MCF 10A (cell line): Measurements from ENCODE around the gene C5orf58. TPM values are rescaled to one million over a fixed set of nuclear protein-coding genes. Genes with fewer than 3 reads are reported as not detected.

ENCODE experiments used
- BruUV-seq: library from RNA; stranded (reverse); fragments of 400-500 nt; replicated peaks from 2 replicates; lab custom pipeline; 2021; lab: Mats Ljungman, UMichigan
- CTCF ChIA-PET: fragments of 300-600 bp; sonication (Branson Sonifier 250); formaldehyde crosslinking; extraction: SDS; loops from one replicate; lab custom pipeline; 2021; ENCODE audit warnings: antibody characterized with exemption, inconsistent platforms; lab: Yijun Ruan, JAX
- POLR2A ChIA-PET: fragments of 300-600, 350-650 bp; sonication (Branson Sonifier 250); formaldehyde crosslinking; extraction: SDS; loops from one replicate; lab custom pipeline; 2020; ENCODE audit warnings: antibody characterized with exemption, inconsistent platforms; lab: Yijun Ruan, JAX
- DNase-seq: peaks from one replicate; pipeline ENCODE4 v3.0.0-alpha.2; 2018; ENCODE audit not compliant: unreplicated experiment
- H3K27ac Mint-ChIP-seq: one replicate; pipeline ENCODE4 v1.8.0; 2022; ENCODE audit warnings: mild to moderate bottlenecking, low read depth, mixed read lengths; ENCODE audit not compliant: unreplicated experiment
- H3K27me3 Mint-ChIP-seq: one replicate; pipeline ENCODE4 v1.8.0; 2022; ENCODE audit warnings: mixed read lengths; ENCODE audit not compliant: insufficient read depth, unreplicated experiment
- H3K36me3 Mint-ChIP-seq: one replicate; pipeline ENCODE4 v1.8.0; 2022; ENCODE audit warnings: mild to moderate bottlenecking, moderate library complexity, mixed read lengths; ENCODE audit not compliant: insufficient read depth, unreplicated experiment
- H3K4me1 Mint-ChIP-seq: one replicate; pipeline ENCODE4 v1.8.0; 2022; ENCODE audit warnings: mixed read lengths; ENCODE audit not compliant: insufficient read depth, unreplicated experiment
- H3K4me3 Mint-ChIP-seq: one replicate; pipeline ENCODE4 v1.8.0; 2022; ENCODE audit warnings: mild to moderate bottlenecking, moderate library complexity, mixed read lengths; ENCODE audit not compliant: unreplicated experiment
- H3K9me3 Mint-ChIP-seq: one replicate; pipeline ENCODE4 v1.8.0; 2022; ENCODE audit warnings: mixed read lengths; ENCODE audit not compliant: unreplicated experiment
- intact Hi-C: fragments of 100-400 bp; cut with micrococcal nuclease; formaldehyde crosslinking; loops from 2 replicates; pipeline ENCODE4 v1.14.1; 2022
- total RNA-seq: library from RNA; stranded (reverse); gene quantifications from 2 replicates; pipeline ENCODE4 v1.2.3, GENCODE V29; 2022
- TF ChIP-seq, protein P1 (sequence below): fragments of 200-600 bp; IDR thresholded peaks from one replicate; pipeline ENCODE4 v1.8.0; 2022; ENCODE audit warnings: antibody characterized with exemption, mild to moderate bottlenecking; ENCODE audit not compliant: unreplicated experiment

C5orf58 gene
- total RNA-seq, 1 experiment from 2014 or later, result not detected

- POLR2A ChIA-PET, result interaction anchor here (0.5 to 1.2 kb wide), 4 partner anchors 12 to 531 kb away, joined by 3 to 4 read pairs (median 3); no protein-coding TSS in a partner anchor
- Mint-ChIP-seq H3K27ac (no peak overlapping the region), H3K4me1 (peaks cover 6% of the 10 kb centered on the region), H3K27me3 (no peaks in the 10 kb centered on the region), H3K9me3 (no peaks in the 10 kb centered on the region), H3K4me3 (no peak overlapping the region), H3K36me3 (no peaks in the 10 kb centered on the region)
- CTCF ChIA-PET, result interaction anchor here (0.6 to 5.9 kb wide), 12 partner anchors 11 to 1928 kb away, joined by 3 to 41 read pairs (median 7); partner anchors contain the start of gene INSYN2B
- DNase-seq, result peak; percentile 13
- intact Hi-C loops, result loop anchor here (1.0 kb wide), 1 partner anchor 111 kb away; no protein-coding TSS in a partner anchor
- no TSS peak for BruUV-seq
- TF ChIP-seq, protein P1, sequence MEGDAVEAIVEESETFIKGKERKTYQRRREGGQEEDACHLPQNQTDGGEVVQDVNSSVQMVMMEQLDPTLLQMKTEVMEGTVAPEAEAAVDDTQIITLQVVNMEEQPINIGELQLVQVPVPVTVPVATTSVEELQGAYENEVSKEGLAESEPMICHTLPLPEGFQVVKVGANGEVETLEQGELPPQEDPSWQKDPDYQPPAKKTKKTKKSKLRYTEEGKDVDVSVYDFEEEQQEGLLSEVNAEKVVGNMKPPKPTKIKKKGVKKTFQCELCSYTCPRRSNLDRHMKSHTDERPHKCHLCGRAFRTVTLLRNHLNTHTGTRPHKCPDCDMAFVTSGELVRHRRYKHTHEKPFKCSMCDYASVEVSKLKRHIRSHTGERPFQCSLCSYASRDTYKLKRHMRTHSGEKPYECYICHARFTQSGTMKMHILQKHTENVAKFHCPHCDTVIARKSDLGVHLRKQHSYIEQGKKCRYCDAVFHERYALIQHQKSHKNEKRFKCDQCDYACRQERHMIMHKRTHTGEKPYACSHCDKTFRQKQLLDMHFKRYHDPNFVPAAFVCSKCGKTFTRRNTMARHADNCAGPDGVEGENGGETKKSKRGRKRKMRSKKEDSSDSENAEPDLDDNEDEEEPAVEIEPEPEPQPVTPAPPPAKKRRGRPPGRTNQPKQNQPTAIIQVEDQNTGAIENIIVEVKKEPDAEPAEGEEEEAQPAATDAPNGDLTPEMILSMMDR, result no peak
These were observed 21.0 kb upstream of the C5orf58 start for GRCh38 chr5:170211575-170212334.

DNA sequence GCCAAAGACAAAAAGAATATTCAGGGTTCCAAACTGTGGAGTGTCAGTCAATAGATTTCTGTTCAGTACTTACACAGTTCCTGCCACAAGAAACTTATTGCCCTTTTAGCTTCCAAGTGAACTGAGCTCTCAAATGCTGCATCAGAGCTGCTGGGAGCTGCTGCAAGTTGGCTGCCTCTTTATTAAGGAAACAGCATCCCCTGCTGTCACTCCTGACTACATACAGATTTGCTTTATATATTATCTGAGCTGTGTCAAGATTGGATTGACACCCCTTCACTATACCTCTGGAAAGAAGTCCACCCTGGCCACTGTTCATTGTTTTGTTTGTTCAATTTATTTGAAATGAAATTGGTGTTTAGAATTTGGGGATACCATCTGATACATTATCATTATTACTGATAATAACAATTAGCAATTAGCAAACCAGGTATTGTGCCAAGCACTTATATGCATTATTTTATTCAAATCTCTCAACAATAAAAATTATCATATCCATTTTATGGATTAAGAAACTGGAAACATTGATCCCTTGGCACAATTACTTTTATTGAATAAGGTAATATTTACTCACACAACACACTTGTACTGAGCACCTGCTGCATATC, 16.4 kb upstream of the C5orf58 start:
- ChIA-PET POLR2A (interaction anchor here (0.6 kb wide), 2 partner anchors 514 to 632 kb away, joined by 3 read pairs; no protein-coding TSS in a partner anchor), CTCF (interaction anchor here (0.5 to 4.8 kb wide), 37 partner anchors 9 to 1507 kb away, joined by 3 to 100 read pairs (median 3); partner anchors contain the start of gene SPDL1)
- H3K36me3 Mint-ChIP-seq, result no peaks in the 10 kb centered on the region
- H3K4me1 Mint-ChIP-seq, result peaks cover 6% of the 10 kb centered on the region
- peak; percentile 68 for DNase-seq
- H3K27me3 Mint-ChIP-seq, result no peaks in the 10 kb centered on the region
- H3K27ac Mint-ChIP-seq, result no peak overlapping the region
- intact Hi-C loops, result loop anchor here (1.0 to 5.0 kb wide), 4 partner anchors 34 to 516 kb away; partner anchors contain the start of gene INSYN2B
- BruUV-seq, result no TSS peak
- H3K4me3 Mint-ChIP-seq, result no peak overlapping the region
- TF ChIP-seq, protein P1, result peak; percentile 76
- H3K9me3 Mint-ChIP-seq, result no peaks in the 10 kb centered on the region

DNA sequence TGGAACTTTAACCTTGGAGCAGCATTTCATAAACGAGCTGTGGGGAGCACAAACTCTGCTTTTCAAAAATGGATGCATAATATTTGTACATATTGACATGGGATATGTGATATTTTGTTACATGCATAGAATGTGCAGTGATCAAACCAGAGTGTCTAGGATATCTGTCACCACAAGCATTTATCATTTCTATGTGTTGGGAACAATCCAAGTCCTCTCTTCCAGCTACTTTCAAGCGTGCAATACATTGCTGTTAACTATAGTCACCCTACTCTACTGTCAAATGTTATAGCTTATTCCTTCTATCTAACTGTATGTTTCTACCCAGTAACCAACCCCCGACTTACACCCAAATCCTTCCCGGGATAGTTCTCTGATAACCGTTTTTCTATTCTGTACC, 15.0 kb upstream of the C5orf58 start:
- no TSS peak for BruUV-seq
- intact Hi-C loops, result loop anchor here (2.0 to 5.0 kb wide), 2 partner anchors 36 to 517 kb away; no protein-coding TSS in a partner anchor
- Mint-ChIP-seq H3K9me3 (no peaks in the 10 kb centered on the region), H3K4me3 (no peak overlapping the region), H3K4me1 (no peaks in the 10 kb centered on the region), H3K27me3 (no peaks in the 10 kb centered on the region), H3K27ac (no peak overlapping the region), H3K36me3 (no peaks in the 10 kb centered on the region)
- ChIA-PET CTCF (interaction anchor here (0.6 to 4.8 kb wide), 15 partner anchors 8 to 1108 kb away, joined by 3 to 100 read pairs (median 5); no protein-coding TSS in a partner anchor), POLR2A (interaction anchor here (0.6 to 1.1 kb wide), 3 partner anchors 8 to 1590 kb away, joined by 3 read pairs; no protein-coding TSS in a partner anchor)
- no peak for DNase-seq
- TF ChIP-seq, protein P1, result no peak
